ENCODE results near the gene MIPEP.

The MIPEP gene

GRCh38 chr13:23817830-23818229, 71.4 kb downstream of the MIPEP start:
- DNase-seq (ENCODE audit: low read depth in 1 of 2, low spot score in 1 of 2), result no peak
- Histone ChIP-seq H3K27ac (replicated peaks) (no peak overlapping the region), H3K4me3 (replicated peaks; ENCODE audit: insufficient read depth, low read length) (no peak overlapping the region), H3K27me3 (ENCODE audit: insufficient read depth, poor library complexity, severe bottlenecking) (no peaks in the 10 kb centered on the region)
- no peak for TF ChIP-seq REST (IDR thresholded peaks at IDR 0.05; ENCODE audit: insufficient replicate concordance, low read depth)
- no peak for TF ChIP-seq CTCF (IDR thresholded peaks at IDR 0.05; ENCODE audit: insufficient read depth, low read length)
- no peak for TF ChIP-seq GABPA (IDR thresholded peaks at IDR 0.05; ENCODE audit: low read depth)
- TF ChIP-seq SPI1 (IDR thresholded peaks at IDR 0.05; ENCODE audit: borderline replicate concordance, low read depth), result no peak
- TF ChIP-seq POLR2AphosphoS5 (IDR thresholded peaks at IDR 0.05; ENCODE audit: low read depth), result no peak

- Histone ChIP-seq H3K27ac (replicated peaks) (no peak overlapping the region), H3K27me3 (ENCODE audit: insufficient read depth, poor library complexity, severe bottlenecking) (no peaks in the 10 kb centered on the region), H3K4me3 (replicated peaks; ENCODE audit: insufficient read depth, low read length) (no peak overlapping the region)
- TF ChIP-seq POLR2AphosphoS5 (IDR thresholded peaks at IDR 0.05; ENCODE audit: low read depth) (no peak), SPI1 (IDR thresholded peaks at IDR 0.05; ENCODE audit: borderline replicate concordance, low read depth) (no peak), REST (IDR thresholded peaks at IDR 0.05; ENCODE audit: insufficient replicate concordance, low read depth) (no peak), GABPA (IDR thresholded peaks at IDR 0.05; ENCODE audit: low read depth) (no peak), CTCF (IDR thresholded peaks at IDR 0.05; ENCODE audit: insufficient read depth, low read length) (no peak)
- no peak for DNase-seq (ENCODE audit: low read depth in 1 of 2, low spot score in 1 of 2)
Measured at GRCh38 chr13:23817136-23817535, 72.1 kb downstream of the MIPEP start.

GRCh38 chr13:23813635-23814034, 75.6 kb downstream of the MIPEP start:
- Histone ChIP-seq H3K4me3 (replicated peaks; ENCODE audit: insufficient read depth, low read length) (no peak overlapping the region), H3K27me3 (ENCODE audit: insufficient read depth, poor library complexity, severe bottlenecking) (no peaks in the 10 kb centered on the region), H3K27ac (replicated peaks) (no peak overlapping the region)
- DNase-seq (ENCODE audit: low read depth in 1 of 2, low spot score in 1 of 2), result no peak
- no peak for TF ChIP-seq SPI1 (IDR thresholded peaks at IDR 0.05; ENCODE audit: borderline replicate concordance, low read depth)
- no peak for TF ChIP-seq REST (IDR thresholded peaks at IDR 0.05; ENCODE audit: insufficient replicate concordance, low read depth)
- no peak for TF ChIP-seq CTCF (IDR thresholded peaks at IDR 0.05; ENCODE audit: insufficient read depth, low read length)
- TF ChIP-seq POLR2AphosphoS5 (IDR thresholded peaks at IDR 0.05; ENCODE audit: low read depth), result no peak
- TF ChIP-seq GABPA (IDR thresholded peaks at IDR 0.05; ENCODE audit: low read depth), result no peak

Data from HL-60 (cell line).